CD8-positive, alpha-beta memory T cell (primary cell): ENCODE data around the gene SCARB1. TPM values are rescaled to one million over a fixed set of nuclear protein-coding genes. Genes with fewer than 3 reads are reported as not detected.

Source experiments
- CTCF ChIA-PET: fragments of 350-600 bp; sonication (Branson Sonifier 250); formaldehyde crosslinking; loops from one replicate; lab custom pipeline; 2021; ENCODE audit warnings: antibody characterized with exemption; lab: Charles Lee
- POLR2A ChIA-PET: fragments of 350-600 bp; sonication (Branson Sonifier 250); formaldehyde crosslinking; loops from one replicate; lab custom pipeline; 2021; ENCODE audit warnings: antibody characterized with exemption; lab: Charles Lee
- DNase-seq, 5 donors: peaks; one replicate each; pipeline versions ENCODE4 v3.0.0 to v3.0.0-alpha.2; 2020 to 2022; ENCODE audit warnings: mixed read lengths in 1 of 5
- H3K27ac ChIP-seq: one replicate; pipeline ENCODE4 v1.7.0; 2013; ENCODE audit warnings: low read depth, mild to moderate bottlenecking, low read length, moderate library complexity
- H3K27me3 ChIP-seq: 2 replicates; pipeline ENCODE4 v1.7.0; 2013; ENCODE audit warnings: low read length, mild to moderate bottlenecking; ENCODE audit not compliant: insufficient read depth, poor library complexity, severe bottlenecking
- H3K36me3 ChIP-seq: 2 replicates; pipeline ENCODE4 v1.7.0; 2013; ENCODE audit warnings: mild to moderate bottlenecking, low read length, moderate library complexity; ENCODE audit not compliant: insufficient read depth
- H3K4me1 ChIP-seq: 2 replicates; pipeline ENCODE4 v1.7.0; 2013; ENCODE audit warnings: mild to moderate bottlenecking, low read length, moderate library complexity; ENCODE audit not compliant: insufficient read depth
- H3K4me3 ChIP-seq: 2 replicates; pipeline ENCODE4 v1.7.0; 2013; ENCODE audit warnings: mild to moderate bottlenecking, low read length
- H3K9me3 ChIP-seq: 2 replicates; pipeline ENCODE4 v1.7.0; 2013; ENCODE audit warnings: mild to moderate bottlenecking, low read length
- H3K27ac Mint-ChIP-seq, 8 donors: one replicate each; pipeline ENCODE4 v1.8.0; 2020 to 2021; ENCODE audit warnings: mixed read lengths in 8 of 8, mild to moderate bottlenecking in 6 of 8, inconsistent platforms in 3 of 8, moderate library complexity in 3 of 8
- H3K27me3 Mint-ChIP-seq, 2 donors: one replicate each; pipeline ENCODE4 v1.8.0; 2020 to 2021; ENCODE audit warnings: mixed read lengths in 2 of 2, mild to moderate bottlenecking in 1 of 2, moderate library complexity in 1 of 2
- H3K36me3 Mint-ChIP-seq, 3 donors: one replicate each; pipeline ENCODE4 v1.8.0; 2020 to 2021; ENCODE audit warnings: mixed read lengths in 3 of 3, inconsistent platforms in 1 of 3, mild to moderate bottlenecking in 1 of 3
- H3K4me1 Mint-ChIP-seq, 3 donors: one replicate each; pipeline ENCODE4 v1.8.0; 2020 to 2021; ENCODE audit warnings: mixed read lengths in 3 of 3, inconsistent platforms in 1 of 3, mild to moderate bottlenecking in 1 of 3
- H3K4me3 Mint-ChIP-seq, 7 donors: one replicate each; pipeline ENCODE4 v1.8.0; 2020 to 2021; ENCODE audit warnings: mixed read lengths in 7 of 7, mild to moderate bottlenecking in 6 of 7, moderate library complexity in 4 of 7, inconsistent platforms in 2 of 7
- H3K9me3 Mint-ChIP-seq, 5 donors: one replicate each; pipeline ENCODE4 v1.8.0; 2020 to 2022; ENCODE audit warnings: mixed read lengths in 5 of 5, mild to moderate bottlenecking in 3 of 5, moderate library complexity in 2 of 5, inconsistent platforms in 1 of 5
- polyA plus RNA-seq: library from polyadenylated mRNA; unstranded; fragments of 300-500 nt; fragmentation: Illumina TruSeq; gene quantifications from one replicate; pipeline ENCODE4 v1.2.3, GENCODE V29; 2021
- total RNA-seq, 2 experiments: library from RNA; stranded (reverse); gene quantifications; one replicate each; pipeline ENCODE4 v1.2.3, GENCODE V29; 2021

Gene SCARB1
- total and polyA plus RNA-seq, 3 experiments from 2014 or later: 3.6 to 21.6 (median 20.4) TPM

DNA sequence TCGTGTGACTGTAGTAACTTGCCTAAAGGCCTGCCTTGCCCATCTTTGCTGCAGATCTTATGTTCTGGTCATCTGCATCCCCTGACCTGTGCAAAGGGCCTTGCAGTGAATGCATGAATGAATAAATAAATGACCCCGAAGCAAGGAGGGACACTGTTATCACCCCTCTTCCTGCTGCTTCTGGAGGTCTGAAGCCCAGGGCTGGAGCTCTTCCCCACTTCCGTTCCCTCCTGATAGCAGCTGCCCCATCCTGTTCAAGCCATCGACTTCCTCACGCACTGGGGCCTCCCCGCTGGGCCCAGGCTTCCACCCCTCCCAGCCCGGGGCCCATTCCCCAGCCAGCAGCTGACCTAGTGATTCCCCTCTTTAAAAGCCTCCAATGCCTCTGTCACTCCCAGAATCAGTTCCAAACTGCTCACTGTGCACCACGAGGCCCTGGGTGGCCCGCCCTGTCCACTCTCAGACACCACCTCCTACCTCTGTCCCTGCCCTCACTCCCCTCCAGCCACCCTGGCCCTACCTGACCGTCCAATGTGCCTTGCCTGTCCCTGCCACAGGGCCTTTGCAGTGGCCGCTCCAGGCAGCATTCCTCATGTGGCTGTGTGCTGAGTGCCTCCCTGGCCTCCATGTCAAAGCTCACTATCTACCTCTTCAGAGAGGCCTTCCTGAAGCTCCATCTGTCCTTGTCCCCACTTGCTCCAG, 78.6 kb downstream of the SCARB1 start:
- H3K9me3 Mint-ChIP-seq: no peaks in the 10 kb centered on the region
- ChIA-PET POLR2A (interaction anchor here (0.5 kb wide), 1 partner anchor 782 kb away, joined by 3 read pairs; no protein-coding TSS in a partner anchor), CTCF (interaction anchor here (1.4 kb wide), 1 partner anchor 13 kb away, joined by 3 read pairs; no protein-coding TSS in a partner anchor)
- H3K4me3 ChIP-seq: no peak overlapping the region
- H3K4me1 Mint-ChIP-seq: no peaks in the 10 kb centered on the region
- no peak overlapping the region for H3K4me3 Mint-ChIP-seq
- H3K36me3 ChIP-seq: no peaks in the 10 kb centered on the region
- H3K27ac Mint-ChIP-seq: no peak overlapping the region
- H3K36me3 Mint-ChIP-seq: peaks cover 0 to 5% (median 0%) of the 10 kb centered on the region in 3 donors
- no peak overlapping the region for H3K27ac ChIP-seq
- no peaks in the 10 kb centered on the region for H3K4me1 ChIP-seq
- no peak for DNase-seq
- H3K9me3 ChIP-seq: no peaks in the 10 kb centered on the region
- H3K27me3 Mint-ChIP-seq: no peaks in the 10 kb centered on the region
- H3K27me3 ChIP-seq: no peaks in the 10 kb centered on the region

- H3K36me3 Mint-ChIP-seq: peaks cover 0 to 2% (median 0%) of the 10 kb centered on the region in 3 donors
- H3K4me1 Mint-ChIP-seq: no peaks in the 10 kb centered on the region
- ChIA-PET CTCF (interaction anchor here (1.3 kb wide), 1 partner anchor 11 kb away, joined by 4 read pairs; no protein-coding TSS in a partner anchor), POLR2A (no interaction called here)
- DNase-seq: no peak
- H3K4me3 ChIP-seq: no peak overlapping the region
- H3K4me3 Mint-ChIP-seq: no peak overlapping the region
- no peaks in the 10 kb centered on the region for H3K36me3 ChIP-seq
- no peaks in the 10 kb centered on the region for H3K27me3 Mint-ChIP-seq
- H3K9me3 ChIP-seq: no peaks in the 10 kb centered on the region
- no peaks in the 10 kb centered on the region for H3K4me1 ChIP-seq
- peak overlapping the region in 1 of 8 donors; percentile 64 for H3K27ac Mint-ChIP-seq
- H3K27ac ChIP-seq: no peak overlapping the region
- H3K27me3 ChIP-seq: no peaks in the 10 kb centered on the region
- no peaks in the 10 kb centered on the region for H3K9me3 Mint-ChIP-seq
Observed at GRCh38 chr12:124783087-124783486, 80.6 kb downstream of the SCARB1 start.

DNA sequence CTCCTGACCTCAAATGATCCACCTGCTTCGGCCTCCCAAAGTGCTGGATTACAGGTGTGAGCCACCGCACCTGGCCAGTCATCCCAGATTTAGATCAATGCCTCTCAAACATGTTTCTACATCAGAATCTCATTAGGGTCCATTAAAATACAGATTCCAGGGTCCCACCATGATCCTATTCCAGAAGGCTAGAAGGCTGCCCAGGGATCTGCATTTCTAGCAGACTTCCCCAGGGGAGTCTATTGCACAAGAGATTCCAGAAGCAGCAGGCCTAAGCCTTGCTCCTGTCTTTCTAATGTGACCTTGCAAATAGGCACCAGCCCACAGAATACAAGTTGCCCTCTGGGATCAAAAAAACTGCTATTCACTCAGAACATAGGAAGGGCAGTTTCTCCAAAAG, 81.5 kb downstream of the SCARB1 start:
- DNase-seq: no peak
- POLR2A ChIA-PET: no interaction called here
- no peaks in the 10 kb centered on the region for H3K36me3 Mint-ChIP-seq
- no peaks in the 10 kb centered on the region for H3K4me1 Mint-ChIP-seq
- CTCF ChIA-PET: interaction anchor here (1.3 kb wide), 1 partner anchor 10 kb away, joined by 4 read pairs; no protein-coding TSS in a partner anchor
- H3K27ac Mint-ChIP-seq: peak overlapping the region in 1 of 8 donors; percentile 77
- Histone ChIP-seq H3K27me3 (no peaks in the 10 kb centered on the region), H3K27ac (no peak overlapping the region), H3K9me3 (no peaks in the 10 kb centered on the region), H3K4me3 (no peak overlapping the region), H3K4me1 (no peaks in the 10 kb centered on the region), H3K36me3 (no peaks in the 10 kb centered on the region)
- no peaks in the 10 kb centered on the region for H3K27me3 Mint-ChIP-seq
- H3K4me3 Mint-ChIP-seq: no peak overlapping the region
- H3K9me3 Mint-ChIP-seq: no peaks in the 10 kb centered on the region

- H3K27ac ChIP-seq: no peak overlapping the region
- Mint-ChIP-seq H3K27ac (no peak overlapping the region), H3K4me3 (no peak overlapping the region), H3K27me3 (no peaks in the 10 kb centered on the region), H3K4me1 (no peaks in the 10 kb centered on the region), H3K36me3 (no peaks in the 10 kb centered on the region), H3K9me3 (no peaks in the 10 kb centered on the region)
- H3K27me3 ChIP-seq: no peaks in the 10 kb centered on the region
- POLR2A ChIA-PET: no interaction called here
- no peaks in the 10 kb centered on the region for H3K9me3 ChIP-seq
- H3K36me3 ChIP-seq: no peaks in the 10 kb centered on the region
- H3K4me1 ChIP-seq: no peaks in the 10 kb centered on the region
- no peak for DNase-seq
- CTCF ChIA-PET: no interaction called here
- H3K4me3 ChIP-seq: no peak overlapping the region
Observed at GRCh38 chr12:124780752-124781685, 82.6 kb downstream of the SCARB1 start.

DNA sequence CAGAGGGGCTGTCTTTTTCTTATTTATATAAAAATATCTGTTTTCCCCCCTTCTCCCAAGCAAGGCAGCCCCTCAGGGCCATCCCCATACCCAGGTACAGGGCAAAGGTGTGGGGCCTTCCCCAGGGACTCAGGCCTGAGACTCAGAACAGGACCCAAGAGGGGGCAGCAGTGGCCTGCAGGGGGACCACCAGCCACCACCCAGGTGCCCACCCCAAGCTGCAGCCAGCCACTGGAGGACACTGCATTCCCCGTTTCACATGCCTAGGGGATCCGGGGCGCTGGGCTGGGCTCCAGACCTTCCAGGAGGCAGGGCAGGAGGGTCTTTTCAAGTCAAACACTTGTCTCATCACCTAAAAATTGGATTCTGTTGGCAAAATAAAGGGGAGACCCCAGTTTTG, 83.3 kb downstream of the SCARB1 start:
- peaks cover 5% of the 10 kb centered on the region for H3K4me1 ChIP-seq
- no peak for DNase-seq
- peaks cover under 1 to 6% (median 5%) of the 10 kb centered on the region in 3 donors for H3K4me1 Mint-ChIP-seq
- H3K4me3 Mint-ChIP-seq: no peak overlapping the region
- no peaks in the 10 kb centered on the region for H3K36me3 ChIP-seq
- H3K27me3 ChIP-seq: no peaks in the 10 kb centered on the region
- H3K27ac ChIP-seq: no peak overlapping the region
- H3K9me3 ChIP-seq: no peaks in the 10 kb centered on the region
- ChIA-PET CTCF (no interaction called here), POLR2A (no interaction called here)
- H3K9me3 Mint-ChIP-seq: no peaks in the 10 kb centered on the region
- H3K27me3 Mint-ChIP-seq: no peaks in the 10 kb centered on the region
- H3K27ac Mint-ChIP-seq: no peak overlapping the region
- no peak overlapping the region for H3K4me3 ChIP-seq
- no peaks in the 10 kb centered on the region for H3K36me3 Mint-ChIP-seq

DNA sequence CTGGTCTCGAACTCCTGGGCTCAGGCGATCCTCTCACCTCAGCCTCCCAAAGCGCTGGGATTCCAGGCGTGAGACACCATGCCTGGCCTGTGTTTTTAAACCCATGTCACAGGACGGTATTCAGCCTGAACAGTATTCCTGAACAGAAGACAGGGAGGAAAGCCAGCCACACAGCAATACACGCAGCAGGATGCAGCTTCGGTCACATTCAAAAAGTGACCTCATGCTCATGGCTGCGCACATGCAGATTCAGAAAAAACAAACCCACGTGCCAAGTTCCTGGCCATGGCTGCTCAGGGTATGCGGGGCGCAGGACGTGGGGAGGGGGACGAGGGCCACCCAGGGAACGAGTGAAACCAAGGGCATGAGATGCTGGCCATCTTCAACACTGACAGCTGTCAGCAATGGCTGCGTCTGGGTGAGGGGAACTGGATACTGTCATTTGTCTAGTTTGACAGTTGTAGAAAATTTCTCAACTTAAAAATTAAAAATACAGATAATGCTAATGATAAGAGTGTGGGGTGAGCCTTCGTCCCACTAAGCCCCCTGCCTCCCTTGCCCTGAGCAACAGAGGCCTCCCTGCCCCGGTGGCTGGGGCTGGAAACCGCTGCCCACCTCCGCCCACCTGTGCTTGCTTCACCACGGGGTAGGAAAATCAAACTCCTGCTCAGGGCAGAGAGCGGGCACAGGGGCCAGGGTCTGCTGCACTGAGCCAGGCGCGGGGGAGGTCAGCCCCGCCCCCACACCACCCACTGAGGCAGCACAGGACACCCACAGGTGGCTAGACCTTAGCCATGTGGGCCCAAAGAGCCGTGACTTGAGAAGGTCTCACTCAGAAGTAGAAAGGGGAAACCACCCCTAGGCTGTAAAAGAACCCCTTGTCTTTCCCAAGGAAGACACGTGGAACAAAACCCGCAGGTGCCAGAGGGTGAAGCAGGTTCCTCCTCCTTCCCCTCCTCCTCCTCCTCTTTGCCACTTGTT, 84.2 kb downstream of the SCARB1 start:
- no peak overlapping the region for H3K27ac ChIP-seq
- Mint-ChIP-seq H3K27me3 (no peaks in the 10 kb centered on the region), H3K36me3 (no peaks in the 10 kb centered on the region), H3K27ac (no peak overlapping the region), H3K4me3 (no peak overlapping the region), H3K9me3 (no peaks in the 10 kb centered on the region), H3K4me1 (peaks cover 9 to 15% (median 14%) of the 10 kb centered on the region in 3 donors)
- H3K36me3 ChIP-seq: no peaks in the 10 kb centered on the region
- H3K27me3 ChIP-seq: no peaks in the 10 kb centered on the region
- H3K9me3 ChIP-seq: no peaks in the 10 kb centered on the region
- DNase-seq: no peak
- POLR2A ChIA-PET: no interaction called here
- no peak overlapping the region for H3K4me3 ChIP-seq
- CTCF ChIA-PET: no interaction called here
- H3K4me1 ChIP-seq: peaks cover 14% of the 10 kb centered on the region

GRCh38 chr12:124778411-124778810, 85.3 kb downstream of the SCARB1 start:
- H3K27me3 Mint-ChIP-seq: no peaks in the 10 kb centered on the region
- H3K4me3 ChIP-seq: no peak overlapping the region
- no peak overlapping the region for H3K4me3 Mint-ChIP-seq
- no peaks in the 10 kb centered on the region for H3K27me3 ChIP-seq
- no peak overlapping the region for H3K27ac Mint-ChIP-seq
- H3K4me1 Mint-ChIP-seq: peaks cover 15 to 22% (median 21%) of the 10 kb centered on the region in 3 donors
- H3K4me1 ChIP-seq: peaks cover 21% of the 10 kb centered on the region
- ChIA-PET CTCF (no interaction called here), POLR2A (no interaction called here)
- H3K9me3 Mint-ChIP-seq: no peaks in the 10 kb centered on the region
- H3K27ac ChIP-seq: no peak overlapping the region
- H3K36me3 Mint-ChIP-seq: no peaks in the 10 kb centered on the region
- DNase-seq: no peak
- H3K36me3 ChIP-seq: no peaks in the 10 kb centered on the region
- H3K9me3 ChIP-seq: no peaks in the 10 kb centered on the region
